GM19023 (cell line): Measurements from ENCODE around the gene PTPRD.

Source experiments
- ATAC-seq: cut with Tn5 transposase; IDR thresholded peaks from one replicate; pipeline ENCODE4 v1.9.1; 2021; ENCODE audit warnings: mild to moderate bottlenecking, moderate library complexity; ENCODE audit not compliant: unreplicated experiment

Gene PTPRD

GRCh38 chr9:8436786-8437185 lies 2176.0 kb downstream of the PTPRD start:
- ATAC-seq = no peak

DNA sequence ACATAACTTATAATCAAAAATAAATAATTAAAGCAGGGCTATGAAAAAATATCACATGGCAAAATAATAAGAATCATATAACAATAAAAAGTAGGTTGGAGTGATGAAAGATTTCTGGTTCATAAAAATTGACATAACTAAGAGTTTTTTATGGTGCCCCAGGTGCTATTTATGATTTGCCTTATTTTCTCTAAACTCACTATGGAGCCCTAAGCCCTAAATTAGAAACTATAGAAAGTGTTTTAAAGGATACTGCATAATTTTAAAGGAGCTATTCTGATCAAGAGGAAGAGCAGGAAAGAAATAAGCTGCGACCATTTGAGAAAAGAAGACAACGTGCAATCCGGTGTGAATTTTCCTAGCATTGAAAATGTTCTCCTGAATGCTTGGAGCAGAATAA lies 2178.2 kb downstream of the PTPRD start:
- no peak for ATAC-seq

DNA sequence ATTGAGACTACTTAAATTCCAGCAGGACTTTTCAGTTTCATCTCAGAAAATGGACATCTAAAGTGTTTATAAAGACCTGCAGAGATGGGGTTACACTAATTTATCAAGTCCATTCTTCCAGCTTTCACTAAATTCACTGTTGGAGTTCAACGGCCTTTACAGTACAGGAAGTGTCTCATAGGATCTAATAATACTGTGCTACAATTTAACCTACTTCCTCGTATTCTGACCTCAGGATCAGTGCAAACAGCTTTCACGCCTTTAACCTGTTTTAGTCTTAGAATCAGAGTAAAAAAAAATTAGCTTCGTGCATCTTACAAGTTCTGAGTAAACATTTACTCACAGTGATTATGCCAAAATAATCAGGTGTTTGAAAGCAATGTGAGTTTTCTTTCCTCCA lies 2180.6 kb downstream of the PTPRD start:
- ATAC-seq = no peak

GRCh38 chr9:8431505-8431904 lies 2181.3 kb downstream of the PTPRD start:
- no peak for ATAC-seq

- ATAC-seq = no peak
Measured at GRCh38 chr9:8430945-8431344, 2181.9 kb downstream of the PTPRD start.

DNA sequence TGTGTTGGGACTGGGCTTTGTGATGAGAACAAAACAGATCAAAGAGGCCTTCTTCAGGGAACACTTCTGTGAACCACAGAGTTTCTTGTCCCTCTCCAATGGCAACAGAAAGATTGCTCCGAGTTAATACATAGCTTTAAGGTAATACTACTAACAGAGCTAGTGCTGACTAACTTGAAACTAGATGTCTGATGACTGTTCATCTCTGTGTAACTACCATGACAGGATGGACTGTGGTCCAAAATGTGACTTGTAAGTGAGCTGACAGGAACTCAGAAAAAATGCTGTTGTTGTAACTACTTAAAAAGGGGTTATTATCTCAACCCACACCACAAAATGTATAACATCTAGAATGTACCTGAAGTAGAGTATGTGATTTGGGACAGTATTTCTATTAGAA lies 2183.0 kb downstream of the PTPRD start:
- ATAC-seq = no peak

DNA sequence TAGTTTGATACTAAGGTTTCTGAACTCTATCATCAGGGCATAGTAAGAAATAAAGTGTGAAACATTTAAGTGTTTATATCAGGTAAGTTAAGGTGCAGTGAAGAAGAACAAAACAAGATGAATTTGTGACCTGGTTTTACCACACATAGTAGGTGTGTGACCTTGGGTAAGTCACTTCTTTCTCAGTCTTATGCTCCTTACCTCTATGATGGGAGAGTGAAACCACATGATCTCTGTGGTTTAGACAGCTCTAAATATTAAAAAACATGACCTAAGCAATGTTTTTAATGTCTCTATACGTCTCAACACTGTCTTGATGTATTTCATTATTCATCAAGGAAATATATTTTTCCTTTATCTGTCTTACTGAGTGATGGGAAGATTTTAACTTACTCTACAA lies 2183.6 kb downstream of the PTPRD start:
- no peak for ATAC-seq

DNA sequence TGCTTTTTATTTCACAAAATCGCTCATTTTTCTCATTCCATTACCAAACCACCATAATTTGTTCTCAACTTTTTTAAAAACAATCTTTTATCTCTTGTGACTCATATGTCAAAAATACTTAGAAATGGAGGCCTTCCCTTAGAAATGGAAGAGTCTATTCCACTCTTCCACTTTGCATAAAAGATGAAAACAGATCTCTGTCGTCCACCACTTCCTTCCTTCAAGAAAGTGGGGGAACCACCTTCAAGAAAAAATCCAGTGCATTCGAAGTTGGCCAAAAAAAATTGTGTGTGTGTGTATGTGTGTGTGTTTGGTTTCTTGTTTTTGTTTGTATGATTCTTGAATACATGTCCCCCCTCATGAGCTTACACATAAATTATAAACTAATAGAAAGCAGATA lies 2184.4 kb downstream of the PTPRD start:
- no peak for ATAC-seq

DNA sequence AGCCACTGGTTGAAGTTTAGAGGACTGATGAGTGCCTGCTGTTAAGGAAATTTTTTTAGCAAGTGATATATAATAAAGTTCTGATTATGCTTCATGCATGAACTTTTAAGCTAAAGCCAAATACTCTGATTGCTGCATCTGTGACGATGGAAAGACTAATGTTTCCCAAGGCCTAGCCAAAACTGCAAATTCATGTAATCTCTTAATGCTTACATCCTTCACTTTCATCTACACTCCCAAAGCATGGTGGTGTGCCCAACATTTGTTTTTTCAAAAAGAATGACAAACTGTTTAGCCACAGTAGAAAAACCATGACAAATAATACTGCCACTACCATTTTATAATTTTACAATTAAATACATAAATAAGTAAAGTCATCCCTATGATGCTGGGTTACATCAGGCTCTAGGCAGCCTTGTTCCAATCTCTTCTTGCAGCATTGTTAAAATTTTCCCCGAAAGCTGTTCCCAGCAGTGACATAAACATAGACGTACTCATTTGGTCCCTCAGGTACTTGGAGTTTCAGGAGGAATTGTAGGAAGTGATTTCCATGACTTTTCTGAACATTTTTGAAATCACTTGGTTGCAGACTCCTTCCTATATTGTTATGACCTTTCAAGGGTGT lies 2187.9 kb downstream of the PTPRD start:
- no peak for ATAC-seq

- ATAC-seq = no peak
Measured at GRCh38 chr9:8420416-8420815, 2192.4 kb downstream of the PTPRD start.

- no peak for ATAC-seq
Measured at GRCh38 chr9:8419596-8420275, 2193.1 kb downstream of the PTPRD start.

DNA sequence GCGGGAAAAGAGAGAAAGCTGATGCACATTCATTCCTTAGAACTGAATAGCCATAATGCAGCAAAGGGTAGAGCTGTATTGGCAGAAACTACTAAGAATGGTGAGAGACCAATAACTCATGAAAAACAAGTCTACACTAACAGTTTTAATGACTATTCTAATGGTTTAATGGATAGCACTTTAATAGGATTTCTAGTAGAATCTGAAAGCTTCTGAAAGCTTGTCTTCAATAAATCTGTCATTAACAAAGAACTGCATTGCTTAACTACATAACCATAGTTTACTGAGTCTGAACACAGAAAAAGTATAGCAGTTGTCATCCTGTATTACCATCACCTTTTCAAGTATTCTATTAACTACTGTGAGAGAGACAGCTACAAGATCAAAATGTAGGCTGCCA lies 2195.5 kb downstream of the PTPRD start:
- ATAC-seq = no peak

- ATAC-seq = no peak
Measured at GRCh38 chr9:8412327-8412726, 2200.5 kb downstream of the PTPRD start.

DNA sequence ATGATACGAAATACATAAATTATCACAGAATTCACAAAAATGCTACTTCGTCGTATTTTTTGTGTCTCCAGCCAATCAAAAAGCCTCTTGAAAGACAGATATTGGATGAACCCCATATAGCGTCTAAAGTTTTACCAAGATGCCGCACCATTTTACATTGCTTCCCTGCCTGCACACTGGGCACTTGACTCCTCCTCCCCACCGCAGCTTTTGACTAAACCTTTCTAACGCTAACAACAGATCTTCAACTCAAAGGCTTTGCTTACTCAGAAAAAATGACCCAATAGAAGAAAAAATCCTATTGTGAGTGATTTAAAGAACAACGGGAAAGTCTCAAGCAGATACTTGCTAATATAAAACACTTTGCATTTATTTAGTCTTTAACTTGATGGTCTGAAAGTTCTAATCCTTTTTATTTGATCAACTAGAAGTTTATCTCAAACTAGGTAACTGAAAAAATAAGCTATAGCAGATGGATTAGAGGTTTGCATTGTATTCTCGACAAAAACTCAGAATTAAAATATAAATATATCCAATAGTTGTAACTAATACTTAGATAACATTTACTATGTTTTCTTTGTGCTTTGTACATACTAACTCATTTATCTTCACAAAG lies 2204.1 kb downstream of the PTPRD start:
- ATAC-seq = no peak

DNA sequence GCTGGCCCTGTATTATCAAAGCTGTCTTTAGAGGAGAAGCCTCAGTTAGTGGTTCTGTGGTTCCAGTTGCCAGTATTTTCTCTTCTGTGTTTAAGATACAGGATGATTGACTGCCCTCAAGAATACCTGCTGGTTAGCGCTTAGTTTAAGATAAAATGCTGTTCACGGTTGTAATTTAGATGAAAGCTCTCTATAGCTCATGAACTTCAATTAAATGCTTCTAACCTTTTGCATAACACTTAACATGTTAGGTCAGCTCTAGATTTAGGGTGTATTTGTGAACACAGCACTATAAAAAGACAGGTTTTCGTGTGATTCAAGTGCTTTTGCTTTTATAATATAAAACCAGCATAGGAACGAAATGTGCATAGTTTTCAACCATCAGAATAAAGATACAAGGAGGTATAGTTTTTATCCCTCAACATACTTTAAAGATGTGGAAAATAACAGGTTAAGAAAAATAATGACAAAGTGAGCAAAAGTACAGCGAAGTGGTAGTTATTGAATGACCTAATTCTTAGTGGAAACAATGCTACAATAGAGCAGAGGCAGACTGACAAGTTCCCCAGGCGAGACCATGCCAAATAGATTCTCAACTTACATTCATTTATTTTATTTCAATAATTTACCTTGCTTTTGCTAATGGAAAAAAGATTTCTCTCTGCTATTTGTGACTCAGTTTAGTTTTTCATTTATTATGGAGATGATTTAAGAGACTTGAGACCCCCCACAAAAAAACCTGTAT lies 2210.7 kb downstream of the PTPRD start:
- no peak for ATAC-seq

DNA sequence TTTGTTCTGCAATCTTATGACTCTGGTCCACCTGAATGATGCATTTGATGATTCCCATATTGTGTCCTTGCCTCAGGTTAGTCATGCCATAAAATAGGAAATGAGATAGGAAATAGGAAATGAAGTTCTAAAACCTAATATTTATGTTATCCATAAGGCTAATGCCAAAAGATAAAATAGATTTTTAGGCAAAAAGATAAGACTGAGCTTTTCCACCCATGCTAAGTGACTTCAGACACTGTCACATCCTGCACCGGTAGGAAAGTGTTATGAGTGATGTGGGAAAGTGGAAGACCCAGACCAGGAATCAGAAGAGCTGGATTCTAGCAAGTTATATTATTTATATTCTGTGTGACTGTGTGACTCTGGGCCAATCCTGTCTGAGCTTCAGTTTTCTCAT lies 2212.4 kb downstream of the PTPRD start:
- no peak for ATAC-seq

DNA sequence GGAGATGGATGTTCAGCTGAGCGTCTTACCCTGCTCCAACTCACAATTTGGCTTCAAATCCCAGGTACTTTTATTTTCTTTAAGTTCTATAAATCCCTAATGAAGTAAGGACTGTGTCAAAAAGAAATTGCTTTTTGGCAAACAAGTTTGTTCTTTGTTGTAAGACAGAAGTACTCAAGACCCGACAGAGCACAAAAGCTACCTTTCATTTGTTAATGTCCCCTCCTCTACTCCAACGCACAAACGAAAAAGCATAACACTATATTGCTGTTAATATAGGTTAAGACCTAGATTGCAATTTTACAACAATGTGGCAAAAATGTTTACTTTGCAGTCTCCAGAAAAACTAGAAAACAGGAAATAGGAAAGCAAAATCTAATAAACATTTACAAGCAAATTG lies 2217.8 kb downstream of the PTPRD start:
- no peak for ATAC-seq

DNA sequence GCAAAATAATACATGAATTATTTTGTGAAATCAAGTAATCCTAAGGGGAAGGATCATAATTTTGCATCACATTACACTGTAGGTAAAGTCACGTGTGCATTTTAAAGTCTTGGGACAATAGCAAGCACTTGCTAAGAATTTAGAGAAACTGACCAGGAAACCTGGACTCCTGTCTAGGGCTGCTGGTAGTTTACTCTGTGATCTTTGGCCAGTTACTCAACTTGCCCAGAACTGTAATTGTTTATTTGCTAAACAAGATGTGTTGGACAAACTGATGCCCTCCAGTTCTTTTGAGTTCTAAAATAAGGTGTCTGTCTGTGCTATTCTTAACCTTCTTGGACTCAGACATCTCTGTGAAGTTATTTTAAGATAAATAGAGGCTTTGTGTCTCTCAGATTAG lies 2218.5 kb downstream of the PTPRD start:
- no peak for ATAC-seq

DNA sequence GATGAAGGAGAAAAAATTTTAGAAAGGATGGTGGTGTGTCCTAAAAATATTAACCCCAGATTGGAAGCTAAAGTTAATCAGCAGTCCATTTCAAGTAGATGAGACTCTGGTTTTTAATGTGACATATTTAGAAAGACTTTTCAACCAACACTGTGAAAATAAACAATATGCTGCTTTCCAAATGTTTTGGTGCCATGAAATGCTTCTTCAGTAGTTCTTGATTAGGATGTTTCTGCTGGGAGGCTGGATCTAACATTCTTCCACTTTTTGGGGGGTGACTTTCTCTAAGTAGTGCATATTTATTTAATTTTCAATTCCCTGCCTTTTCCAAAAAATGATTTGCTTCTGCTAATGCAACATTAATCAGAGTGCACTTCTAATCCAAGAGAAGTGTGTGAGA lies 2219.9 kb downstream of the PTPRD start:
- ATAC-seq = no peak

DNA sequence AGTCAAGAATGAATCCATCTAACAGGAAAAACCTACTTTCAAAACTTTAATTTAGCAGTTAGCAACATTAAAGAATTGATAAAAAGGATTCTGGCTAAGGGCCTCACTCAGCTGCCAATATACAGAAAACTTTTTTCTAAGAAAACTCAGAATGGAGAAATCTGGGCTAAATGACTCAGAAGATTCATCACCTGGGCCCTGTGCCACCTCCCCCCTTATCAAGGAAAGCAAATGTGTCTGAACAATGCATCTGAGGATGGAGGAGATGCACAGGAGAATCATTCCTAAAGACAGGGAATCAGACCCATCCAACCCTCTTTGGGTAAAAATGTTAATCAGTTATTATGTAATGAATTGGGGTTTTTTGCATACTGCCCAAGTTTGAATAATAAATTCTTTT lies 2221.2 kb downstream of the PTPRD start:
- no peak for ATAC-seq

DNA sequence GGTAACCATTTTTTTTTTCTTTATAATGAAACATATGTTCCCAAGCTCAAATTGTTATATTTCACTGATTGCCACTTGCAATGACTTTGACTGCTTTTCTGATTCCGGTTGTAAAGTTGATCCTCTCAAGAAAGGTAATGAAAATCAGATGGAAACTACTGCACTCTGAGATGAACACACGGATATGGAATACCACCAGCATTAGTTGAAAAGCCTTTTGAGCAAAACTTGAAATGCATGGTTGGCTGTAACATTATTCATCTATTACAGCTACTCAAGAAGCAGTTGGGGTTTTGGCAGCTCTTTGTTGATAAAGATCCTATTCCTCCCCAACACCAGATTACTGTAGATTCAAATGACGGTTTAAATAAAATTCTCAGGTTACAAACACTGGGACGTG lies 2221.7 kb downstream of the PTPRD start:
- no peak for ATAC-seq

DNA sequence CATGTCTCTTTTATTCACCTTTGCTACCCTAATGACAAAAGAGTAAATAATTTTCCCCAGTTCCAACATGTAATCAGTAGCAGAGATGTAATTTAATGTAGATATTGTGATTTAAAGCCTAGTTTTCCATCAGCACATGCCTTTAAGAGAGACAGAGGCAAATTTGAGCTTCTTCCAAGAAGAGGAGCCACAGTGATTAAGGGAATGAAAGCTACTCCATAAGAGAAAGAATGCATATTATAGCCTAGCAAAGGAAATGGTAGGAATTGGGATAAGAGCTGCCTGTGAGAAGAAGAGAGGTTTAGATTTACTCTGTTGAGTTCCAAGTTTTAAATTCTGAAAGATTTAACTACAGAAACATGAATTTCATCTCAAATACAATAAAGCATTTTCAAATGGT lies 2222.2 kb downstream of the PTPRD start:
- ATAC-seq = no peak
